ENCODE measurements around the gene IRF9.

DNA sequence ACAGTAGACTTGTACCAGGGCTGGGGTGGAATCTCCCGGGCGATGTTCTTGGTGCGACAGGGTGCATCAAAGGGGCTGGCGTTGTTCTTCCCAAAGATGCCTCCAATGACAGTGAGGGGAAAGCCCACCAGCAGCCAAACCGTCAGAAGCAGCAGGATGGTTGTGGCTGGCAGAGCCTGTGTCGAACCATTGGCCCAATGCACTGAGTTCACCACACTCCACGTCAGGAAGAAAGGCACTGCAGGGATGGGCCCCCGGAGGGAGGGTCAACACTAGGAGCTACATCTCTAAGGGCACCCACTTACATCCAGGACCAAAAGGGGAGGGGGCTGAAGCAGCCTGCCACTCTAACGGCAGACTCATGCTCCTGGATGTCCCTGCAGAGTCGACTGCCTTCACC lies 29.4 kb downstream of the IRF9 start:
- TF ChIP-seq, protein P1, sequence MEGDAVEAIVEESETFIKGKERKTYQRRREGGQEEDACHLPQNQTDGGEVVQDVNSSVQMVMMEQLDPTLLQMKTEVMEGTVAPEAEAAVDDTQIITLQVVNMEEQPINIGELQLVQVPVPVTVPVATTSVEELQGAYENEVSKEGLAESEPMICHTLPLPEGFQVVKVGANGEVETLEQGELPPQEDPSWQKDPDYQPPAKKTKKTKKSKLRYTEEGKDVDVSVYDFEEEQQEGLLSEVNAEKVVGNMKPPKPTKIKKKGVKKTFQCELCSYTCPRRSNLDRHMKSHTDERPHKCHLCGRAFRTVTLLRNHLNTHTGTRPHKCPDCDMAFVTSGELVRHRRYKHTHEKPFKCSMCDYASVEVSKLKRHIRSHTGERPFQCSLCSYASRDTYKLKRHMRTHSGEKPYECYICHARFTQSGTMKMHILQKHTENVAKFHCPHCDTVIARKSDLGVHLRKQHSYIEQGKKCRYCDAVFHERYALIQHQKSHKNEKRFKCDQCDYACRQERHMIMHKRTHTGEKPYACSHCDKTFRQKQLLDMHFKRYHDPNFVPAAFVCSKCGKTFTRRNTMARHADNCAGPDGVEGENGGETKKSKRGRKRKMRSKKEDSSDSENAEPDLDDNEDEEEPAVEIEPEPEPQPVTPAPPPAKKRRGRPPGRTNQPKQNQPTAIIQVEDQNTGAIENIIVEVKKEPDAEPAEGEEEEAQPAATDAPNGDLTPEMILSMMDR (IDR thresholded peaks at IDR 0.05) = no peak
- TF ChIP-seq POLR2A (IDR thresholded peaks at IDR 0.05) = no peak
